Activated gamma-delta T cell treated with anti-CD3 and anti-CD28 coated beads, Interleukin-2, amount 50 U/mL, for 16 hours (primary cell): Measurements from ENCODE around the gene ZNF444.

ENCODE experiments used
- DNase-seq: peaks from one replicate; pipeline ENCODE4 v3.0.0-alpha.2; 2020; ENCODE audit warnings: low read depth

The ZNF444 gene

DNA sequence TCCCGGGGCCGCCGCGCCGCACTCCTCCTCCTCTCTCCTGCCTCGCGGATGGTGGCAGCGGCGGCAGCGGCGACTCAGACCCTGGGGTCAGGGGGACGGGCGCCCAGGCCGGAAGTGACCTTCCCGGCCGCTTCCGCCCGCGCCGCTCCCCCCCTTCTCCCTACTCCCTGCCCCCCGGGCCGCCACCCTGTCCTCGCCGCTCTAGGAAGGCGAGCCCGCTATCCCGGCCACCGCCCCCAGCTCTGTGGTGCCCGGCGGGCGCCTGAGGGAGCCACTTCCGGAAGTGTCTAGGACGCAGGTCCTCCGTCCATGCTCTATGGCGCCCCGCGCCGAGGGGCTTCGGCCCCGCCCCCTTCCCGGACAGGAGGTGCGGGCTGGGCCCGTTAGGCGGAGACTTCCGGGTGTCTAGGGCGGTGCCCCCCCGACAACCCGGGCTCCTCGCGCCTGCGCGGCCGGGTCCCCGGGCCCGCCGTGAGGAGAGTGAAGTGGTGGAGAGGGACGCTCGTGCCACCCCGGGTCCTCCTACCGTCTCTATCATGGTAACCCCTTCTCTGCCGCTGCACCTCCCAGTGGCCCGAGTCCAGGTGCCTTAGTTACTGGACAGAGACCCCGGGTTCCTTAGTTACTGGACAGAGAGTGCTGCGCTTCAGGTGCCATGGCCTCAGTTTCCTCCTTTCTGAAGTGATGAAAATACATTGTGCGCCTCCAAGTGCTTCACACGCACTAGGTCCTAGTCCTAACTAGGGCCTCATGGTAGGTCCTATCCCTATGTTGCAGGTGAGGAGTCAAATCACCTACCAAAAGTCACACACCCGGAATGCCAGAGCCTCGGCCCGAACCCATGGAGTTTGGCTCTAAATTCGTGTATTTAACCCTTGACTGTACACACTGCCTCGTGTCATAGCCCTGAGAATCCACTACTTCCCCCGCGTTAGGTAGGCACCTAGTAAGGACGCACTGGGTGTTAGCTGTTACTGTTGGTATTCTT, 19.6 kb upstream of the ZNF444 start, which contains the start of gene ZNF787:
Gene ZNF787 (minus strand): TSS at position 116 of the 988 bp plus-strand sequence. CDS start 18,078 bp downstream, outside the sequence.
- DNase-seq, result peak; percentile 97

GRCh38 chr19:56123266-56123891, 17.7 kb upstream of the ZNF444 start:
- DNase-seq, result no peak

DNA sequence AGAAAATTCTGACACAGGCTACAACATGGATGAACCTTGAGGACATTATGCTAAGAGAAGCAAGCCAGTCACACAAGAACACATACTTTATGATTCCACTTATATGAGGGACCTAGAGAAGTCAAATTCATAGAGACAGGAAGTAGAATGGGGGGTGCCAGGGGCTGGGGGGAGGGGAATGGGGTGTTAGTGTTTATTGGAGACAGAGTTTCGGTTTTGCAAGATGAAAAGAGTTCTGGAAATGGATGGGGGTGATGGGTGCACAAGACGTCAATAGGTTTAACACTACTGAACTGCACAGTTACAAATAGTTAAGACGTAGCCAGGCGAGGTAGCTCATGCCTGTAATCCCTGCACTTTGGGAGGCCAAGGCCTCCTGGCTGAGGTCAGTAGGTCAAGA, 16.5 kb upstream of the ZNF444 start:
- DNase-seq, result no peak

DNA sequence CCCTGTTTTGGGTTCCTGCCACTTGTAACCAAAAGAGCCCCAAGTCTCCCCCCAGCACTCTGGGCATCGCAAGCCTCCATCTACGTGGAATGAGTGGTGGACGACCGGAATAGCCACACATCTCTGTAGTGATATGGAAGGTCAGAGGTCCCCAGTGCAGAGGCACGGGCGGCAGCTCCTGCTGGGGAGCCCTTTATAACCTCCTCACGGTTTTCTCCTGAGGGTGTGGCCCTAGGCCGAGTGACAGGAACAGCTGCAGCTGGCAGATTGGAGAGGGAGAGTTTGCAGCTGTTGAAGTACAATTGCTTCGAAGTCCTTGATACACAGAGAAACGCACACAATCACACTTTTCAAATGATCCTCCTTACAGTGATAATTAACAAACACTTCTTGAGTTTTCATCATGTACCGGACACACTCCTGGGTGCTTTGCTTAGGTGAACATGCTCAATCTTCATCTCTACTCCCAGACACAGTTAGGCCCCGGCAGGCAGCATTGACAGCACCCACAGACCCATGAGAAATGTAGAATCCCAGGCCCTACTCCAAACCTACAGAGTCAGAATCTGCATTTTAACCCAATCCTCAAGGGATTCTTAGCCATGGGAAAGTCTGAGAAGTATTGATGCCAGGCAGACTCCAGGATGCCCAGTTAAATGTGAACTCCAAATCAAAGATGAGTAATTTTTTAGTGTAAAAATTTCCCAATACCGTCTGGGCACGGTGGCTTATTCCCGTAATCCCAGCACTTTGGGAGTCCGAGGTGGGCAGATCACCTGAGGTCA, 15.1 kb upstream of the ZNF444 start:
- no peak for DNase-seq

DNA sequence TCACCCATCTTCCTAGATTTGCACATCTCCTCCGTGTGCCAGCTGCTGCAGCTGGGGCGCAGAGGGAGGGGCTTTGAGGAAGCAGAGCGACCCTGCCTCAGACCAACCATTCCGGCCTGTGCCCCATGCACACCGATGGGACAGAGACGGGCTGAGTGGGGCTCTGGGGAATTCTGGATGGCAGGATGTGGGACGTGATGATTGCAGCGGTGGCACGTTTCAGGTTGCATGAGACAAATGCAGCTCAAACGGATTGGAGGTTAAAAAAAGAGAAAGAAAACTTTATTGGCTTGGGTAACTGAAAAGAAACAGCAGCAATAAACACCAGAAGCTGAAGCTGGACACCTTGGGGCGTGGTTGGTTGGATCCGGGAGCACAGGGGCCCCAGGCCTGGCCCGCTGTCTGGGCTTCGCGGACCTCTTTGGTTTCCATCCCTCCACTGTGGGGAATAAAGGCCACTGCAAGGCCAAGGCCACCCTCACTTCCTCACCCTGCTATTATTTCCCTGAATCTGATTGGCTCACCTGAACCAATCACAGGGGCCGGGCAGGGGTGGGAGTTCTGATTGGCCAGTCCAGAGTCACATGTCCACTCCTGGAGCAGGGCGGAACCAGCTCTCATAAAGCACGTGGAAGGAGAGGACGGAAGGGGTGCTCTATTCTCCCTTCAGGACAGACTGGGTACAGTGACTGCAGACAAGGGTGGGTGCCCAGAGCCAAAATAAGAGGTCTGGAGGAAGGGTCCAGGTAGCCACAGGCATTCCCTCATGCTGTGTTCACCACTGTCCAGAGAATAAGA, 13.9 kb upstream of the ZNF444 start:
- no peak for DNase-seq

DNA sequence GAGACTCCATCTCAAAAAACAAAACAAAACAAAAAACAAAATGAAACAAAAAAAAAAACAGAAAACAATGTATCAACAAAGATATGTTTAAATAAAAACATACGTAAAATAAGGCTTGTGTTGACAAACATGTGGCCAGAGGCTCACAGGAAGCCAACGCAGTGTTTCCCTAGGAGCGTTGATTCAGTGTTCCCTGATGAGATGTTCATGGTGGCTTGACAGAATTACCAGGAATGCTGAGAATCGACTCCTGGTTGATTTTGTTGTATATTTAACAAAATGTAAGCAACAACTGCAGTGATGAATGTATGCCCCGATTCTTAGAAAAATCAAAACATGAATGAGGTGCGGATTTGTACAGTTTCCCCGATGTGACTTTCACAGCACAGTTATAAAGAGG, 11.1 kb upstream of the ZNF444 start:
- no peak for DNase-seq

- DNase-seq, result no peak
Measured at GRCh38 chr19:56131651-56132050, 9.4 kb upstream of the ZNF444 start.

- no peak for DNase-seq
Measured at GRCh38 chr19:56132316-56132822, 8.7 kb upstream of the ZNF444 start.

DNA sequence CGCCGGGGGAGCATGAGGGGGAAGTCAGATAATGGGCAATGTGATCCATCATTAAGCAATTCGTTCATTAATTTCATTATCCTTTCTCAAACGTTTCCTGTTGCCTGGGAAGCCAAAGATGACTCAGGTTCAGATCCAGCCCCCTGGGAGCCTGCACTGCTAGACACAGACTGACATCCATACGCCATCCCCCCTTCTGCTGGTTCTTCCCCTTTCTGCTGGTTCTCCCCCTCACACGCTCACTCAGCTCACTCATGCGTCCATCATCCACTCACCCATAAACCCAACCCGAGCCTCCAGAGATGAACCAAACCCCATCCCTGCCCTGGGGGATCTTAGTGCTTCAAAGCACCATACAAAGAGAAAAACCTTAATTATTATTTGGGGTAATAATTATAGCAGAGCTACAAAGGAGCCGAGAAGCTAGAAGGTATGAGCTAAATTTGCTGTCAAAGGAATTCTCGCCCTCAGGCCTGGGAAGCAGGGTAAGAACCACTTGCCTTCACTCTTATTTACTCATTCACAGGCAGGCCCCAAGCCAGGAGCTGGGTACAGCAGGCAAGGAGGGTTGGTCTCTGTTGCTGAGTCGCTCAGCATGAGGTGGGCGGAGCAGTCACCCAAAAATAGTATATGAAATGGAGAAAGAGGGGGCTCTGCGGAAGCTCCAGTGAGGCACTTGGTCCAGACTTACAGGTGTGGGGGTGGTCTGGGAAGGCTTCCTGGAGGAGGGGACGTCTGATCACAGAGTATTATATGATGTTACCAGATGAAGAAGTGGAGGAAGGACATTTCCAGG, 7.0 kb upstream of the ZNF444 start:
- DNase-seq, result no peak

DNA sequence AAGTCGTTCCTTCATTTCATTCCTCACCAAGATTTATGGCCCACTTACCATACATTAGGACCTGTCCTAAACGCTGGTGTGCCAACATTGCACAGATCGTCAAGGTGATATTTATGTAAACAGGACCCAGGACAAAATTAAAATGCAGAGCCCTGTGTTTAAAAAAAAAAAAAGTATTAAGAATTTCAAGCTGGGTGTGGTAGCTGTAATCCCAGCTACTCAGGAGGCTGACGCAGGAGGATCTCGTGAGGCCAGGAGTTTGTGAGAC, 6.5 kb upstream of the ZNF444 start:
- DNase-seq, result no peak

- no peak for DNase-seq
Measured at GRCh38 chr19:56136362-56136761, 4.7 kb upstream of the ZNF444 start.

- no peak for DNase-seq
Measured at GRCh38 chr19:56137405-56137804, 3.7 kb upstream of the ZNF444 start.

DNA sequence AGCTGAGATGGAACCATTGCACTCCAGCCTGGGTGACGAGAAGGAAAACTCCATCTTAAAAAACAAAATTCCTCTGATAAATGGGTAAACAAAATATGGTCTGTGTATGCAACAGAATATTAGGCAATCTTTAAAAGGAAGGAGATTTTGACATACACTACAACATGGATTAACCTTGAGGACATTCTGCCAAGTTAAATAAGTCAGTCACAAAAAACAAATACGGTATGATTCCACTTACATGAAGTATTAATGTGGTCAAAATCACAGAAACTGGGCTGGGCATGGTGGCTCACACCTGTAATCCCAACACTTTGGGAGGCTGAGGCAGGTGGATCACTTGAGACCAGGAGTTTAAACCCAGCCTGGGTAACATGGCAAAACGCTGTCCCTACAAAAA, 3.0 kb upstream of the ZNF444 start:
- DNase-seq, result no peak

- no peak for DNase-seq
Measured at GRCh38 chr19:56139847-56140582, 1.1 kb upstream of the ZNF444 start.

GRCh38 chr19:56141417-56141993, 418 bp downstream of the ZNF444 start:
- no peak for DNase-seq

- no peak for DNase-seq
Measured at GRCh38 chr19:56142087-56142787, 1.1 kb downstream of the ZNF444 start.

DNA sequence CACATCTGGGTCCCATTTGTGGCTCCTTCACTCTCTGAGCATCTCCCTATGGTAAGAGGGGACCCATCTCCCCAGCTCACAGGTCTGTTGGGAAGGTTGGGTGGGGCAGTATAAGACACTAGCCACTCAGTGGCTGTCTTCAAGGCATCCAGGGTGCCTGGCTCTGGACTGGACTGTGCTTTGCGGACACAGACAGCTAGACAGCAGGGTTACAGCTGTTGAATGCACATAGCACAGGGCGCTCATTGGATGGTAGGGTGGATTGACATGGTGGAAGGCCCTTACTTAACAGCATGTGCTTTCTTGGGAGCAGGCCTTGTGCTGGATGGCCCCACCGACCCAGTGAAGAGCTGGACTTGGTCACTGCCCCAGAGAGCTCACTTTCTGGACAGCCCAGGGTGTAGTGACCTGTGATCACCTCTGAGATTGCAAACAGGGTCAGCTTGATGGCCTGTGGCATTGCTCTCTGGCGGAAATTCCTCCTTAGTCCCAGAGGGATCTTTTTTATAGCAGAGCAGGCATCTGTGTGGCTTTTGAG, 1.9 kb downstream of the ZNF444 start:
- DNase-seq, result no peak

DNA sequence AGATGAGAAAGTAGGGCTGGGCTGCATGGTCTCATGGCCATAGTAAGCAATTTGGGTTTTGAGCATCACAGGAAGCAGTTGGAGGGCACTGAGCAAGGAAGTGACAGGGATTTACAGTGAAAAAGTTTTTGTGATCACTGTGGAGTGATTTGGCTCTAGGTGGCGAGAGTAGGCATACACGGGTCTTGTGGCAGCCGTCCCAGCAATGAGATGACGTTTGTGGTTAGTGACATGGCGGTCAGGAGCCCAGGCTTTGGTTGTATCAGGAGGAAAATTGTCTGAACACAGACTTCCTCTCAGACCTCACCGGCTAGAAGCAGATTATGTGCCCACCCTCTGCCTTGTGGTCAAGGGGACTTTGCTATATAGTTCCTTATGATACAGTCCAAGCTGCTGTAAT, 3.3 kb downstream of the ZNF444 start:
- DNase-seq, result no peak

- no peak for DNase-seq
Measured at GRCh38 chr19:56144831-56145230, 3.7 kb downstream of the ZNF444 start.
